NCI-H146 (cell line): Measurements from ENCODE around the gene IGSF23.

Source experiments
- DNase-seq: peaks from one replicate; lab custom pipeline; 2025; lab: John Stamatoyannopoulos, UW

IGSF23 gene, protein sequence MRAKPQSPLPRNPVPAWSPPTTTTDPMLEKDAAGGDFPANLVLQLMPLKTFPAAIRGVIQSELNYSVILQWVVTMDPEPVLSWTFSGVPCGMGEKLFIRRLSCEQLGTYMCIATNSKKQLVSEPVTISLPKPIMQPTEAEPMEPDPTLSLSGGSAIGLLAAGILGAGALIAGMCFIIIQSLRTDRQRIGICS

DNA sequence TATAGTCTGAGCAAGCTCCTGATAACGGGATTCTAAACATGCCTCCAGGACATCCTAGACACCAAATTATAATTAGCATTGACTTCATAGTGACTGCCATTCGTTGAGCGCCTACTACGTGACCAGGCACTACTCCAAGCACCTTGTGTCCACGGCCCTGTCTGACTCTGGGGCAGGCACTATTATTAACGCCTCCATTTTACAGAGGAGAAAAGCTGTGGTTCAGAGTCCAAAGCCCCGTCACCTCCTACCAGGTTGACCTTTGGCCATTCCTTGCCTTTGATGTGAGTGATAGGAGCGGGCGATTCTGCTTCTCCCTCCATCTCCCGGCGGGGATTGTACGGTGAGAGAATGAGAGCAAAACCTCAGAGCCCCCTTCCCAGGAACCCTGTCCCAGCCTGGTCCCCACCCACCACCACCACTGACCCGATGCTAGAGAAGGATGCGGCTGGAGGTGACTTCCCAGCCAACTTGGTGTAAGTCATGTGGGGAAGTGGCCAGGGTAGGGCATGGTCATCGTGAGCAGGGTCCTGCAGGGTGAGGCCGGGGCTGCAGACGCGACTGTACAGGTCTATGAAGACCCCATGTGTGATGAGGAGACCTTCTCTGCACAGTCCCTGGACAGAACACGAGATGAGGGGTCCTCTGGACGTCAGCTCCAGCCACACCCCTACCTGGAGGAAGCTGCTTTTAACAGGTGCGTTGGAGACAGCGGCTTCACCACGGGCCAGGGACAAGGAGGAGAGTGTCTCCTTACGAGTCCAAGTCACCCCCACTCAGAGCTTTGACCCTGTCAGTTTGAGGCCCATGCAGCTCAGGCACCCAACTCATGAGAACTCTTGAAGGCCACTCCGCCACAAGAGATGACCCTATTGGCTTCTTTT lies at the start of gene IGSF23:
IGSF23 (plus strand) TSS at position 269 of the 884 bp plus-strand sequence; CDS start at position 352, 83 bp downstream.
- DNase-seq = no peak

DNA sequence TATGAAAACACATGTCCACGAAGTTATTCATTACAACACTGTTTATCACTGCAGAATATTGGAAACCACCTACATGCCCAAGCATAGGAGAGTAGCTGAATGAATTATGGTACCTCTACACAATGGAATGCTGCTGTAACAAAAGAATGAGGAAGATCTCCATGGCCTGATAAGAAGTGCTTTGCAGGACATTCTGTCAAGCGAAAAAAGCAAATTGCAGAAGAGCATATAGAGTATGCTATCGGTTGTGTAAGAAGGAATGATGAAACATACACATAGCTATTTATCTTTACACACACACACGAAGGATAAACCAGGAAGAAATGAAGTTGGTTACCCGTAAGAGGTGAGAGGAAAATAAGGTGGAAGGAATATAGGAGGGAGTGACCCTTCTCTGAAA lies 46.4 kb upstream of the IGSF23 start:
- no peak for DNase-seq

DNA sequence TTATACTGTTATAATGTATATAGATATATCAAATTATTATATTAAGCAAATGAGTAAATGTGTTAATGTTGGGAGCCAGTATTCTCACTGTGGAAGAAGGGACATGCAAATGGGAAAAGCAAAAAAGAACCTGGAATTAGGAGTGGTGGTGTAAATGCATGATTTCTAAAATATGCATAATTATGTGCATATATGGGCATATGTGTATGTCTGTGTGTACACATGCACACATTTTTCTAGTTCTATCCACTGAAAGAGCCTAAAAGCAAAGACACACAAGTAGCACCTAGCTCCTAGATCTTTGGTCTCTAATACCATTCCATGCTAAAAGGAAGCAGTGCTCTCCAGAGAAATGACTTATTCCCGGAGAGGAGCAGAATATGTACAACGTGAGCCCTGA lies 45.6 kb upstream of the IGSF23 start:
- no peak for DNase-seq

DNA sequence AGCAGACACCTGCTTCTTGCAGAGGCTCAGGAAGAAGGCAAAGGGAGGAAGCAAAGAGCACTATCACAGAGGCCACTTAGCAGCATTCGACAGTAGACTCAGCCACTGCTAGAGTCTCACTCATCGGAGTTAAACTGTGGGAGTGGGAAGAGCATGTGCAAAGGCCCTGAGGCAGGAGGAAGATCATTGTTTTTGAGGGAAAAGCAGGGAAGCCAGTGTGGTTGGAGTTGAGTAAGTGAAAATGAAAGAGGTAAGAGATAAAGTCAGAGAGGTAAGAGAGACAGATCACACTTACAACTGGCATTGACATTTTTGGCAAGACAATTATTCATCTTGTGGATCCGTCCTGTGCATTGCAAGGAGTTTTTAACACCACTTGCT lies 42.8 kb upstream of the IGSF23 start:
- DNase-seq = no peak

DNA sequence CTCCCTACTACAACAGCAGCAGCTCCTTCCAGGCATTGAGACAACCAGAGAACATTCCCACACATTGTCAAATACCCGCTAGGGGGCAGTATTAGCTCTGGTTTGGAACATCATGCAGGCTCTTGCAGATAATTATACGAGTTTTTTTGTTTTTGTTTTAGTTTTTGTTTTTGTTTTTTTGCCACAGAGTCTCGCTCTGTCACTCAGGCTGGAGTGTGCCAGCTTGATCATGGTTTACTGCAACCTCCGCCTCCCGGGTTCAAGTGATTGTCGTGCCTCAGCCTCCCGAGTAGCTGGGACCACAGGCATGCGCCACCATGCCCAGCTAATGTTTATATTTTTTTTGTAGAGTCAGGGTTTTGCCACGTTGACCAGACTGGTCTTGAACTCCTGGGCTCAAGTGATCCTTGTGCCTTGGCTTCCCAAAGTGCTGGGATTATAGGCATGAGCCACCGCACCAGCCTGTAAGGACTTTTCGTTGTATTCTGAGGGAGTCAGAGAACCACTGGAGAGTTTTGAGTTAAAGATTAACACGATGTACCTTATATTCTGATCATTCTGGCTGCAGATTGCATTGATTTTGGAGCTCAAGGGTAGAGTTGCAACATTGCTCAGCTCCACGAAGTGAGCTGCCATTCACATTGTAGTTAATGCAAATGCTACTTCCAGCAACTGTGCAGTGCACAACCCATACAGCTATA lies 42.2 kb upstream of the IGSF23 start:
- DNase-seq = peak; percentile 74

DNA sequence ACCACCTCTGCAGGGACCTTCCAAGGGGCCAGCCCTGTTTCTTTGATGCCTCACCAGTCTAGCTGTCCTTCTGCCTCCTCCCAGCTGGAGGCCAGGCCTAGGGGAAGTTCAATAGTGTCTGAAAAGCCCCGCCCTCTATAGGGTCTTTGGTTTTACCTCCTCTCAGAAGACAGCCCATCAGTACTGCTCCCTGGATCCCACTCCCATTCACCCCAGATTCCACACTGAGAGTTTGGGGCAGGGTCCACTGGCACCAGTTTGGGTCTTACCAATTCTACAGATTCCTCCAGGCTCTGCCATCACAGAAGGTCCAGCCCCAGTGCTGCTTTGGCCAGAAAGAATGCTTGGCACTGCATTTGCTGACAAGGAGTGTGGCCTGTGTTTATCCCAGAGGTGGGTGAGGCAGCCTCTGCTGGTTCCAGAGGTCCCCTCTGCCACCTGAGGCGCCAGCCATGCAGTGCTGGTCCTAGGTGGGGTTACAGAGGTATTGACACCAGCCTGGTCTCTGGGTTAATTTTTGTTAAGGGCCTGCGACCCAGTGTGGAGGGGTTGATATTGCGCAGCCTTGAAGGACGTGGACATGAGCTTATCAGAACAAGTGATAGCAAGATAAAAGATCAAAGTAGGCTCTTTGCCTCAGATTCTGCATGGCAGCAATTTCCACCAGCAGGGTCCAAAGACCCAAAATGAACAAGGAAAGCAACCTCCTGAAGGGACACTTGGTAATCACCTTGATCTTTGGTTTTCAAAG lies 41.4 kb upstream of the IGSF23 start:
- DNase-seq = no peak

DNA sequence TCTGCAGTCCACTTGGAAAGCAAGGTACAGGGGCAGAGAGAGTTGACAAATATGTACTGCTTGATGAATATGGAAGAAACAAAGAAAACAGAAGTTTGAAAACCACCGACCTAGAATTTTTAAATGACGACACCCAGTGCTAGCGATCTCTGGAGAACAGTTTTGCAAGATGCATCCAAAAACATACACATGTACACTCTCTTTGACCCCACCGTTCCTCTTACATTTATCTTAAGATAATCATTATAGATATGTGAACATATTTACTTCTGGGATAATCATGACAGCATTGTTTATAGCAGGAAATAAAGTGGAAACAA lies 40.8 kb upstream of the IGSF23 start:
- no peak for DNase-seq

DNA sequence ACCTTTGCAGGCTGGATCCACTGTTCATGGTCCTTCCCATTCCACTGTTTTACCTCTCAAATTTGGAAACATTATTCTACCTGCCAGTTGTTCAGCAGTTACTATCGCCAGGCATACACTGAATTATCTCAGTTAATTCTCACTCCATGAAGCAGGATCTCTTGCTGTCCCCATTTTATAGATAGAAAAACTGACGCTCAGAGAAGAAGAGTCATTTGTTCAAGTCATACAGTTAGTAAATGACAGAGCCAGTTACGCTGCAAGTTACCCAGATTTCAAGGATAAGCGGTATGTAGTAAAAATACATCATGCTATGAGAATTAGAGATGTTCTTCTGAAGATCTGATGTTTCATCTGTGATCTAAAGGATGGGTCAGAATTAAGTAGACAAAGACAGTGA lies 40.2 kb upstream of the IGSF23 start:
- DNase-seq = no peak

DNA sequence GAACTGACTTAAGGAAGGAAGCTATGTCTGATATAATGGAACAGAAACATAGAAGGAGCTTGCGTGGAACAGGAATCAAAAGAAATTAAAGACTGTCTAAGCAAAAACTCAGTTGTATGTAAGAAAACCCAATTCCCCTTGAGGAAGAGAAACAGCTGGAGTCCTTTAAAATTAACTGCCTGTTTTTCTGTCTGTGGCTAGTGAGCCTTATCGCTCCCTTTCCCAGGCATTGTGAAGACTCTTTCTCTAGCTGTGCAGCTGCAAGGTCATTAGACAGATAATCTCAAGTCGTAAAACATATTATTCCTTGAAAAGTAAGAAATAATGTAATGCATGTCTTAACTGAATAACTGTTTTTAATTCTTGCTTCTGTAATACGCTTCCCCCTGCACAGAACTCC lies 39.7 kb upstream of the IGSF23 start:
- no peak for DNase-seq

DNA sequence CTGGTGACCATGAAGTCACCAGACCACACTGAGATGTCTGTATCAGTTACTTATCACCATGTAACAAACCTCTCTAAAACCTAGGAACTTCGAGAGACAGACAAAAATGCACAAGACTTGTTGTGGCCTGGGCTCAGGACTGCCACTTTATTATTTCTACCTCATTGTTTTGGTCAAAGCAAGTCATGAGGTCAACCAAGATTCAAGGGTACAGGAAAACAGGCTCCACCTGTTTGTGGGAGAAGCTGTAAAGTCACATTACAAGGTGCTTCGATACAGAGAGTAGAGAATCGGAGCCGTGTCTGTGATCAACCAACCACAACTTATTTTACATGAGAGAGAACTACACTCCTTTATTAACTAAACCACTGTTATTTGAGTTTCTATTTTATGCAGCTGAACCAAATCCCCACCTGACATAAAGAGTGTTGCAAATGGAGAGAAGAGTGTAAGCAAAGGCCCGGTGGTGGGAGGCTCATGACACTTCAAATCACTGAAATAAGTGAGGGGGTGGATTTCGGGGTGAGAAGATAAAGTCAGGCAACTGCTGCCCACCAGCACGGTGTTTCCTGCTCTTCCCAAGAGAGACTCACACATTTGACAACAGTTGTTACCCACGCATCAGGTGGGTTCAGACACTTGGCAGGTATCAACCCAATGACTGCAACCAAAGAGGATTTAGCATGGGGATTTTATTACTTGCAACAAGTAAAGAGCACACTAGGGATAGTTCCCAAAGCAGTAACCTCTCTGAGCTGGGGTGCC lies 39.0 kb upstream of the IGSF23 start:
- DNase-seq = no peak

DNA sequence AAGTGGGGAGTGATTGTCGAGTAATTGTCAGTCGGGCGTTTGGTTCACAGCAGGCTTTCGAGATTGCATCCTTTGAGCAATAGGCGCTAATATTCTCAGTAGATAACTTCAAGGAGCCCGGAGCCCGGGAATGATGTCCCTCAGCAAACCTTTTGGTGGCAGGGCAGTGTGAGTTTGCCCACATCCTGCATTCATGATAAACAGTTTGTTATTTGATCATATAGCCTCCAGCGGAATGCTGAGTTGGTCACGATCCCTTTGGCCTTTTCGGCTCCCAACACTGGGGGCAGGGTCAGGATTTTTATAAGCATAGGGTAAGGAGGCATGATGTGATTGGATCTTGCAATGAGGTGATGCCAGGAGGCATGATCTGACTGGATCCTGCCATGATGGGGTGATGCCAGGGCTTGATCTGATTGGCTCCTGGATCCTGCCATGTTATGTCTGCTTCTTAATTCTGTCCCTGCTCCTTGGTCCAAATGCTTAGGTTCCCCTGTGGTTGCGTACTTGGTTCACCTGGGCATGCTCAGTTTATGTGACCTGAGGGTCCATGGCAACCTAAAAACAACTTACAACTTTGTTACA lies 38.2 kb upstream of the IGSF23 start:
- DNase-seq = no peak

DNA sequence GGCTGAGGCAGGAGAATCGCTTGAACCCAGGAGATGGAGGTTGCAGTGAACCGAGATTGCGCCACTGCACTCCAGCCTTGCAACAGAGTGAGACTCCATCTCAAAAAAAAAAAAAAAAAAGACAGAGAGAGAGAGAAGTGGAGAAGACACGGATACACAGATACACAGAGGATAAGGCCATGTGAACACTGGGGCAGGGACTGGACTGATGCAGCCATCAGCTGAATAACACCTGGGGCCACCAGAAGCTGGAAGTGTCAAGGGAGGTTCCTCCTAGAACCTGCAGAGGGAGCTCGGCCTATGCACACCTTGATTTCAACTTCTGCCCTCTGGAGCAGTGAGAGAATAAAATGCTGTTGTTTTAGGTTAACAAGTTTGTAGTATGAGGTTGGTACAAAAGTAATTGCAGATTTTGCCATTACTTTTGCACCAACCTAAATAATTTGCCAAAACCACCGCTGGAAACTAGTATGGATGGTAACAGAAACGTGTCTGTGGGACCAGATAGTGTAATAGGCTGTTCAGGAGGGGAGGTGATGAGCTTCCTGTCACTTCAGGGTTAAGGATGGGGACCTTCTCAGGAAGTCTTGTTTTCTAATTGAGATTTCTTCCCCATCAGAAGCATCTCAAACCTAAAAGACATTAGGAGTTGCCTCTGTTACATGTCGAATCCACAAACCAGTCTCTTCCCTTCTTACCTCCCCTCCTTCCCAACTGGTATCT lies 36.4 kb upstream of the IGSF23 start:
- DNase-seq = peak; percentile 71

DNA sequence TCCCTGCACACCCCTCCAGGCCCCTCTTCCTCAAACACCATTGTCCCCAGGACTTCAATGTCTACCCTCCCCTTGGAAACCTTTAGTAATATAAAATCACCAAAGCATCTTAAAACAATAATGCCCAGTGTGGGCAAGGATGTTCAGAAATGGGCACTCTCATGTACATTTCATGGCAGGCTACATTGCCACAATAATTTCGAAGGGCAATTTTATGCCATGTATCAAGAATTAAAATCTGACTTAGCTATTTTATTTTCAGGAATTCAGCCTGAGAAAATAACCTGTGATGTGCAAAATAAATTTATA lies 35.8 kb upstream of the IGSF23 start:
- DNase-seq = no peak

DNA sequence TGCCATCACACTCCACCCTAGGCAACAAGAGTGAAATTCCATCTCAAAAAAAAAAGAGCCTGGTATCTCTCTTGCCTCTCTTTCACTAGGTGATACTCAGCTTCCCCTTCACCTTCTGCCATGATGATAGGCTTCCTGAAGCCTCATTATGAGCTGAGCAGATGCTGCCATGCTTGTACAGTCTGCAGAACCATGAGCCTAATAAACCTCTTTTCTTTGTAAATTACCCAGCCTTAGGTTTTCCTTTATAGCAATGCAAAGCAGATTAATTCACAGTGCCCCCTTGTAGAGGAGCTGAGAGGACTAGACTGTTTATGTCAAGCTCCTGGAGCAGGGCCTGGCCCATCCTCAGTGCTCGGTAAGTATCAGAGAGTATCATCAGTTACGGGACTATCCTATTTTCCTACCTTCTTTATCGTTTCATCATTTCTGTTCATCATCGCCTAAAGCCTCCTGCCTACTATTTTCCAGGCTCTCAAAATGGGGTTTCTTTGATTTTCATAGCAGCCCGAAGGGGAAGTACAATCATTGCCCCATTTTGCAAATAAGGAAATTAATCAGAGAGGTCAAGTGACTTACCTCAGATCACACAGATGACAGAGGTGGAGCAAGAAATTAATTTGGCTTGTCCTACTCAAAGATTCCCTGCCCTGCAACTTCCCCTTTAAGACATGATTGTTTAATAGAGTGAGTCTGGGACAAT lies 33.5 kb upstream of the IGSF23 start:
- no peak for DNase-seq

DNA sequence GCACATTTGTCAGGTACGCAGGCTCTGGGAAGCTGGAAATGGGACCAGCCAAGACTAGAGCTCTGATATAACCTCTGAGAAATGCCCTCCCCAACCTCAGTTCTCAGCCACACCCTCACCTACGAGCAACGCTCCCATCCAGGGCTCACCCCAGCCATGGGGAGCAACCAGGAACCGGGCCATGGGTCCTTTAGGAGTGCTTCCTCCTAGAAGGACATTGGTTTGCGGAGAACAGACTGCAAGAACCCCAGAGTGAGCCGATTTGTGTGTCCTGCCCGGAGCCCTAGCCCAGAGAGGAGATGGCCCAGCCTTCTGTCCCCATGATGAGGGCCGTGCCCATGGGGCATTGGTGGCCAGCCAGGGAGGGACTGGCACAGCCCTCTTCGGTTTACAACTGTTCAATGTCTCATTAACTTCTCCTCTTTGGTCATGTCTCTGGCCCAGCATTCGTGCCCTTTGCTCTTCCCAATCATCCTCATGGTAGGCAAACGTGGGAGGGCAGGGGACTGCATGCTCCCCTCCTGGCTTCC lies 32.9 kb upstream of the IGSF23 start:
- no peak for DNase-seq

DNA sequence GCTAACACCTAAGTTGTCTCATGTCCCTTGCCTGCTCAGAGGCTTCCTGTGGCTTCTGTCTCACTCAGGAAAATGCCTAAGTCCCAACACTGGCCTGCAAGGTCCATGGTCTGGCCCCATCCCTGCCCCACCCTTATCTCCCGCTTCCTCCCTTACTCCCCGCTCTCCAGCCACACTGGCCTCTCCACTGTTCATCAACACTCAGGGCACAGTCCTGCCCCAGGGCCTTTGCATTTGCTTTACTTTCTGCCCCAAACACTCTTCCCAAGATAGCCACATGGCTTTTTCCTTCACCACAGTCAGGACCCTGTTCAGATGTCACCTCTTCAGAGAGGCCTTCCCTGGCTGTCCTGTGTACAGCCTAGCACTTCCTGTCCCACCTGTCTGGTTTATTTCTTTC lies 32.1 kb upstream of the IGSF23 start:
- DNase-seq = no peak

DNA sequence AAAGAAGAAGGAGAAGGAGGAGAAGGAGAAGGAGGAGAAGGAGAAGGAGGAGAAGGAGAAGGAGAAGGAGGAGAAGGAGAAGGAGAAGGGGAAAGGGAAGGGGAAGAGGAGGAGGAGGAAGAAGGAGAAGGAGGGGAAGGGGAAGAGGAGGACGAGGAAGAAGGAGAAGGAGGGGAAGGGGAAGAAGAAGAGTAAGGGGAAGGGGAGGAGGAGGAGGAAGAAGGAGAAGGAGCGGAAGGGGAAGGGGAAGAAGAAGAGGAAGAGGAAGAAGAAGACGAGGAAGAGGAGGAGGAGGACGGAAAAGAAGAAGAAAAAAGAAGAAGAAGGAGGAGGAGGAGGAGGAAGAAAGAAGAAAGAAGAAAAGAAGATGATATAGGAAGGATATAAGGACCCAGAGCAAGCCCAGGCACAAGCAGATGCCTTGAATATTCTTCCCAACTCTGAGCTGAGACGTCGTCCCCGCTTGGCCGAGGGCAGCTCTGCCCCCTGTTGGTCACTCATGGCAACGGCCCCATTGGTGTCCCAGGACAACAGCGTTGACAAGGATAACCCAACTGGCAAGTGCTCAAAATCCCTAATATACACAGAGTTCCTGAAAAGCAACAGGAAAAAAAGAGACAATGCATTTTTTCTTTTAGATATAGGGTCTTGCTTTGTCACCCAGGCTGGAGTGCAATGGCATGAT lies 30.6 kb upstream of the IGSF23 start:
- no peak for DNase-seq

DNA sequence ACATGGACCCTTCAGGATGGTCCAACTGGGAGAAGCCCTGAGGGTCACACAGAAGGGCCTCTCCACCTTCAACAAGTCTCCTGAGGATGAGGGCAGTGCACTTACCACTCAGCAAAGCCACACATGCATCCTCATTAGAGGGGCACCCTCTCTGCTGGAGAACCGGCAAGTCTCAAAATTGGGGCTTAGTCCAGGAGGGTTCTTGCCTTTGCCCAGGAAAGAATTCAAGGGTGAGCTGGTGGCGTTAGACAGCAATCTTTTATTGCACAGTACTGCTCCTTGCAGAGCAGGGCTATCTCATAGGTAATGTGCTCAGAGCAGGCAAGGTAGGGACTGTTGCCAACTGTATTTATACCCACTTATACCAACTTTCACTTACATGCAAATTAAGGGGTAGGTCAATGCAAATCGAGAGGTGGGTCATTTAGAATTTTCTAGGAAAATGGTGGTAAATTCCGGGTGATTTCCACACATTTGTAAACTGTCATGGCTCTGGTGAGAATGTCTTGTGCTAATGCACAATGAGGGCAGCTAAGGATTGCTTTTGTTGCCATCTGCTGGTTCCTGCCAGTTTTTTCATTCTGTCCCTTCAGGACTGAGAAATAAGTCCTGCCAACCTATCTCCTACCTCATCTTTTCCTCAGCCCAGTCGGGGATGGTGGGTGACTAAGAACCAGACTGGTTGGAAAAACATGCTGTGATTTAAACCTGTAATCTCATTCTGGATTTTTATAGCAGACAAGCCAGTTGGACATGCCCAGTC lies 27.8 kb upstream of the IGSF23 start:
- peak; percentile 21 for DNase-seq
